Loucy (cell line): Measurements from ENCODE around the gene CD44.

Experiments used
- EZH2phosphoT487 ChIP-seq: fragments of 200-600 bp; IDR thresholded peaks from 2 replicates; pipeline ENCODE4 v1.6.1; 2018; ENCODE audit warnings: antibody characterized with exemption, mild to moderate bottlenecking, moderate library complexity, borderline replicate concordance
- TF ChIP-seq, protein P1 (sequence below): fragments of 200-600 bp; sonication (generic); conservative IDR thresholded peaks from 2 replicates; pipeline ENCODE4 v1.5.1; 2014; ENCODE audit warnings: mild to moderate bottlenecking, antibody characterized with exemption, low read length

DNA sequence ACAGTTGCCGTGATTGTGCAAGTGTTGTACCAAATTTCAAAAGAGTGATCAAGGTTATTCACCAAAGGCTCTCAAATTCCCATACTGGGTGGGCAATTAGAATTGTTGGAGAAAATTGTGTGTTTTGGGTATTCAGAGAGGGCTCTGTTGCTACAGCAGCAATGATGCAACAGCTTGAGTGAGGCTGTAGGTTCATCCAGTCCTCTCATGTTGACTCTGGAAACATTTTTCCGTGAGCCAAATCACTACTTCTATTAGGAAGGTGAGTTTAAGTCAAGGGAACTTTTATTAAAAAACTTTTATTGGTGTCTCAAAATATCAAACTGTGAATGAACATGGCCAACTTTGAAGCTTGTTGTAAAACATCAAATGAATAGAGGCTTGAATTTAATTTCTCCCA lies 116.5 kb downstream of the CD44 start:
- TF ChIP-seq, protein P1, sequence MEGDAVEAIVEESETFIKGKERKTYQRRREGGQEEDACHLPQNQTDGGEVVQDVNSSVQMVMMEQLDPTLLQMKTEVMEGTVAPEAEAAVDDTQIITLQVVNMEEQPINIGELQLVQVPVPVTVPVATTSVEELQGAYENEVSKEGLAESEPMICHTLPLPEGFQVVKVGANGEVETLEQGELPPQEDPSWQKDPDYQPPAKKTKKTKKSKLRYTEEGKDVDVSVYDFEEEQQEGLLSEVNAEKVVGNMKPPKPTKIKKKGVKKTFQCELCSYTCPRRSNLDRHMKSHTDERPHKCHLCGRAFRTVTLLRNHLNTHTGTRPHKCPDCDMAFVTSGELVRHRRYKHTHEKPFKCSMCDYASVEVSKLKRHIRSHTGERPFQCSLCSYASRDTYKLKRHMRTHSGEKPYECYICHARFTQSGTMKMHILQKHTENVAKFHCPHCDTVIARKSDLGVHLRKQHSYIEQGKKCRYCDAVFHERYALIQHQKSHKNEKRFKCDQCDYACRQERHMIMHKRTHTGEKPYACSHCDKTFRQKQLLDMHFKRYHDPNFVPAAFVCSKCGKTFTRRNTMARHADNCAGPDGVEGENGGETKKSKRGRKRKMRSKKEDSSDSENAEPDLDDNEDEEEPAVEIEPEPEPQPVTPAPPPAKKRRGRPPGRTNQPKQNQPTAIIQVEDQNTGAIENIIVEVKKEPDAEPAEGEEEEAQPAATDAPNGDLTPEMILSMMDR, result no peak
- TF ChIP-seq EZH2phosphoT487, result no peak
